HEK293 (cell line): Measurements from ENCODE around the gene FGFR2.

Experiments
- CTCF ChIA-PET: fragments of 350-600 bp; formaldehyde crosslinking; extraction: SDS; loops from one replicate; lab custom pipeline; 2021; ENCODE audit warnings: antibody characterized with exemption; lab: Yijun Ruan, JAX
- POLR2A ChIA-PET: fragments of 300-600 bp; formaldehyde crosslinking; extraction: SDS; loops from one replicate; lab custom pipeline; 2020; ENCODE audit warnings: antibody characterized with exemption, inconsistent platforms; lab: Yijun Ruan, JAX
- H3K27ac ChIP-seq: fragments of 200-500 bp; sonication (Bioruptor generic); 2 replicates; pipeline ENCODE4 v1.5.1; 2014; ENCODE audit warnings: low read depth, low read length, control low read depth, inconsistent platforms; ENCODE audit errors: extremely low read depth
- H3K36me3 ChIP-seq, 2 experiments: fragments of 200-500 bp in 1 of 2; sonication (Bioruptor generic) in 1 of 2; 1 replicate in 1 of 2; 2 replicates in 1 of 2; pipeline ENCODE4 v1.5.1; 2014 to 2017; ENCODE audit warnings: inconsistent platforms in 2 of 2, low read length in 2 of 2; ENCODE audit not compliant: control insufficient read depth in 2 of 2, insufficient read depth in 1 of 2
- H3K4me1 ChIP-seq: fragments of 200-500 bp; sonication (Bioruptor generic); 2 replicates; pipeline ENCODE4 v1.5.1; 2014; ENCODE audit warnings: mild to moderate bottlenecking, low read length, inconsistent platforms; ENCODE audit not compliant: control insufficient read depth, insufficient read depth
- H3K4me3 ChIP-seq: 2 replicates; pipeline ENCODE4 v1.5.1; 2011; ENCODE audit warnings: low read depth, mild to moderate bottlenecking, control low read depth, low read length, moderate library complexity
- H3K9me3 ChIP-seq: fragments of 200-500 bp; sonication (Bioruptor generic); 2 replicates; pipeline ENCODE4 v1.5.1; 2014; ENCODE audit warnings: low read depth, low read length, inconsistent platforms; ENCODE audit not compliant: control insufficient read depth, insufficient read depth
- EGR2 ChIP-seq: fragments of 450-650 bp; formaldehyde crosslinking; IDR thresholded peaks from 2 replicates; pipeline ENCODE4 v1.5.1; 2016; ENCODE audit warnings: low read depth, missing biosample characterization, missing genetic modification characterization
- GLIS1 ChIP-seq: fragments of 450-650 bp; formaldehyde crosslinking; IDR thresholded peaks from 2 replicates; pipeline ENCODE4 v1.5.1; 2016; ENCODE audit warnings: missing biosample characterization, missing genetic modification characterization
- HOXD13 ChIP-seq: sonication (generic); formaldehyde crosslinking; IDR thresholded peaks from 2 replicates; pipeline ENCODE4 v1.8.0; 2022; ENCODE audit warnings: missing genetic modification reagents, borderline replicate concordance
- IKZF3 ChIP-seq: fragments of 450-650 bp; IDR thresholded peaks from 2 replicates; pipeline ENCODE4 v1.5.0; 2018; ENCODE audit warnings: missing biosample characterization, mild to moderate bottlenecking, missing genetic modification characterization, moderate library complexity
- KLF7 ChIP-seq: fragments of 450-650 bp; formaldehyde crosslinking; IDR thresholded peaks from 2 replicates; pipeline ENCODE4 v1.5.1; 2016; ENCODE audit warnings: missing biosample characterization, missing genetic modification characterization, borderline replicate concordance
- OVOL3 ChIP-seq: fragments of 450-650 bp; formaldehyde crosslinking; IDR thresholded peaks from 2 replicates; pipeline ENCODE4 v1.5.1; 2016; ENCODE audit warnings: missing biosample characterization, missing genetic modification characterization
- SALL2 ChIP-seq: fragments of 450-650 bp; formaldehyde crosslinking; IDR thresholded peaks from 2 replicates; pipeline ENCODE4 v1.5.0; 2017; ENCODE audit warnings: missing biosample characterization, mild to moderate bottlenecking, missing genetic modification characterization, borderline replicate concordance
- SCRT2 ChIP-seq: fragments of 450-650 bp; formaldehyde crosslinking; IDR thresholded peaks from 2 replicates; pipeline ENCODE4 v1.5.1; 2016; ENCODE audit warnings: missing biosample characterization, missing genetic modification characterization
- TSHZ1 ChIP-seq: fragments of 450-650 bp; formaldehyde crosslinking; IDR thresholded peaks from 2 replicates; pipeline ENCODE4 v1.5.1; 2016; ENCODE audit warnings: missing biosample characterization, missing genetic modification characterization, borderline replicate concordance
- ZFHX2 ChIP-seq: fragments of 450-650 bp; formaldehyde crosslinking; conservative IDR thresholded peaks from 2 replicates; pipeline ENCODE4 v1.5.1; 2016; ENCODE audit warnings: missing biosample characterization, missing genetic modification characterization
- ZNF112 ChIP-seq: fragments of 450-650 bp; formaldehyde crosslinking; IDR thresholded peaks from 2 replicates; pipeline ENCODE4 v1.5.0; 2017; ENCODE audit warnings: missing biosample characterization, missing genetic modification characterization
- ZNF114 ChIP-seq: fragments of 450-650 bp; formaldehyde crosslinking; IDR thresholded peaks from 2 replicates; pipeline ENCODE4 v1.5.0; 2017; ENCODE audit warnings: missing biosample characterization, missing genetic modification characterization
- ZNF211 ChIP-seq: fragments of 450-650 bp; formaldehyde crosslinking; IDR thresholded peaks from 2 replicates; pipeline ENCODE4 v1.5.1; 2016; ENCODE audit warnings: low read depth, missing biosample characterization, missing genetic modification characterization
- ZNF362 ChIP-seq: fragments of 450-650 bp; formaldehyde crosslinking; IDR thresholded peaks from 2 replicates; pipeline ENCODE4 v1.5.1; 2016; ENCODE audit warnings: missing biosample characterization, missing genetic modification characterization
- ZNF37A ChIP-seq: fragments of 450-650 bp; IDR thresholded peaks from 2 replicates; pipeline ENCODE4 v1.5.1; 2018; ENCODE audit warnings: missing biosample characterization, missing genetic modification characterization
- ZNF394 ChIP-seq: fragments of 450-650 bp; formaldehyde crosslinking; IDR thresholded peaks from 2 replicates; pipeline ENCODE4 v1.5.1; 2016; ENCODE audit warnings: missing biosample characterization, missing genetic modification characterization, mild to moderate bottlenecking, moderate library complexity, borderline replicate concordance
- ZNF473 ChIP-seq: fragments of 450-650 bp; formaldehyde crosslinking; IDR thresholded peaks from 2 replicates; pipeline ENCODE4 v1.5.1; 2017; ENCODE audit warnings: missing biosample characterization, missing genetic modification characterization
- ZNF544 ChIP-seq: fragments of 450-650 bp; formaldehyde crosslinking; IDR thresholded peaks from 2 replicates; pipeline ENCODE4 v1.5.0; 2017; ENCODE audit warnings: missing biosample characterization, missing genetic modification characterization
- ZNF621 ChIP-seq: fragments of 450-650 bp; formaldehyde crosslinking; IDR thresholded peaks from 2 replicates; pipeline ENCODE4 v1.5.1; 2017; ENCODE audit warnings: missing biosample characterization, missing genetic modification characterization
- ZNF623 ChIP-seq: fragments of 450-650 bp; formaldehyde crosslinking; IDR thresholded peaks from 2 replicates; pipeline ENCODE4 v1.5.1; 2016; ENCODE audit warnings: missing biosample characterization, missing genetic modification characterization
- ZNF664 ChIP-seq: fragments of 450-650 bp; formaldehyde crosslinking; IDR thresholded peaks from 2 replicates; pipeline ENCODE4 v1.5.1; 2016; ENCODE audit warnings: missing biosample characterization, missing genetic modification characterization
- ZNF830 ChIP-seq: fragments of 450-650 bp; IDR thresholded peaks from 2 replicates; pipeline ENCODE4 v1.5.0; 2018; ENCODE audit warnings: missing biosample characterization, missing genetic modification characterization, low read depth, mild to moderate bottlenecking, moderate library complexity
- ZSCAN16 ChIP-seq: fragments of 450-650 bp; formaldehyde crosslinking; IDR thresholded peaks from 2 replicates; pipeline ENCODE4 v1.5.1; 2016; ENCODE audit warnings: missing biosample characterization, missing genetic modification characterization
- TF ChIP-seq, protein P1 (sequence below): fragments of 450-650 bp; formaldehyde crosslinking; IDR thresholded peaks from 2 replicates; pipeline ENCODE4 v1.5.1; 2016; ENCODE audit warnings: missing biosample characterization, missing genetic modification characterization
- TF ChIP-seq, protein P2 (sequence below): fragments of 450-650 bp; formaldehyde crosslinking; IDR thresholded peaks from 2 replicates; pipeline ENCODE4 v1.5.1; 2016; ENCODE audit warnings: missing biosample characterization, missing genetic modification characterization

FGFR2 gene

GRCh38 chr10:121501796-121502195 is 96.4 kb downstream of the FGFR2 start:
- no peak overlapping the region for H3K4me3 ChIP-seq
- H3K9me3 ChIP-seq: no peaks in the 10 kb centered on the region
- H3K36me3 ChIP-seq: peaks cover 0 to 30% of the 10 kb centered on the region in 2 experiments; a peak in 2 of 3 replicates
- peaks cover 43% of the 10 kb centered on the region for H3K4me1 ChIP-seq
- POLR2A ChIA-PET: interaction anchor here (1.6 kb wide), 1 partner anchor 52 kb away, joined by 7 read pairs; no protein-coding TSS in a partner anchor
- TF ChIP-seq EGR2 (tag by site-specific recombination) (0 out of 2 replicates have a peak, but pooled peaks have one; percentile 14), ZNF394 (tag by site-specific recombination) (no peak), ZNF664 (tag by site-specific recombination) (no peak), SCRT2 (peak; percentile 62), ZFHX2 (tag by site-specific recombination) (peak; percentile 57), ZNF37A (tag by site-specific recombination) (no peak), HOXD13 (CRISPR knock-in tag) (no peak)
- TF ChIP-seq, protein P1, sequence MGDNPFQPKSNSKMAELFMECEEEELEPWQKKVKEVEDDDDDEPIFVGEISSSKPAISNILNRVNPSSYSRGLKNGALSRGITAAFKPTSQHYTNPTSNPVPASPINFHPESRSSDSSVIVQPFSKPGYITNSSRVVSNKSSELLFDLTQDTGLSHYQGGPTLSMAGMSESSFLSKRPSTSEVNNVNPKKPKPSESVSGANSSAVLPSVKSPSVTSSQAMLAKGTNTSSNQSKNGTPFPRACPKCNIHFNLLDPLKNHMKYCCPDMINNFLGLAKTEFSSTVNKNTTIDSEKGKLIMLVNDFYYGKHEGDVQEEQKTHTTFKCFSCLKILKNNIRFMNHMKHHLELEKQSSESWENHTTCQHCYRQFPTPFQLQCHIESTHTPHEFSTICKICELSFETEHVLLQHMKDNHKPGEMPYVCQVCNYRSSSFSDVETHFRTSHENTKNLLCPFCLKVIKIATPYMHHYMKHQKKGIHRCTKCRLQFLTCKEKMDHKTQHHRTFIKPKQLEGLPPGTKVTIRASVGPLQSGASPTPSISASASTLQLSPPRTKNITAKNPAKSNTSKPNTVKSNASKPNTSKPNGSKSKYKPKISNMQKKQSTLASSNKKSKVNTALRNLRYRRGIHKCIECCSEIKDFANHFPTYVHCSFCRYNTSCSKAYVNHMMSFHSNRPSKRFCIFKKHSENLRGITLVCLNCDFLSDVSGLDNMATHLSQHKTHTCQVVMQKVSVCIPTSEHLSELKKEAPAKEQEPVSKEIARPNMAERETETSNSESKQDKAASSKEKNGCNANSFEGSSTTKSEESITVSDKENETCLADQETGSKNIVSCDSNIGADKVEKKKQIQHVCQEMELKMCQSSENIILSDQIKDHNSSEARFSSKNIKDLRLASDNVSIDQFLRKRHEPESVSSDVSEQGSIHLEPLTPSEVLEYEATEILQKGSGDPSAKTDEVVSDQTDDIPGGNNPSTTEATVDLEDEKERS (tag by site-specific recombination): no peak
- TF ChIP-seq, all 188 proteins: peak for 3
- CTCF ChIA-PET: interaction anchor here (0.6 to 1.1 kb wide), 3 partner anchors 12 to 102 kb away, joined by 3 to 4 read pairs (median 3); no protein-coding TSS in a partner anchor
- no peak overlapping the region for H3K27ac ChIP-seq

- H3K4me1 ChIP-seq: peaks cover 43% of the 10 kb centered on the region
- H3K9me3 ChIP-seq: no peaks in the 10 kb centered on the region
- CTCF ChIA-PET: interaction anchor here (1.1 kb wide), 1 partner anchor 90 kb away, joined by 3 read pairs; no protein-coding TSS in a partner anchor
- POLR2A ChIA-PET: no interaction called here
- no peak overlapping the region; the same call in 1 of the 2 replicates for H3K27ac ChIP-seq
- H3K4me3 ChIP-seq: no peak overlapping the region
- peaks cover 4 to 38% of the 10 kb centered on the region in 2 experiments for H3K36me3 ChIP-seq
- TF ChIP-seq ZSCAN16 (tag by site-specific recombination) (no peak), ZNF114 (tag by site-specific recombination) (no peak), TSHZ1 (tag by site-specific recombination) (peak; percentile 94), ZNF362 (tag by site-specific recombination) (peak; percentile 85), SALL2 (tag by site-specific recombination) (no peak), ZNF621 (tag by site-specific recombination) (no peak), ZNF112 (tag by site-specific recombination) (no peak), ZNF830 (tag by site-specific recombination) (no peak), ZNF211 (tag by site-specific recombination) (no peak), ZNF473 (tag by site-specific recombination) (no peak), KLF7 (tag by site-specific recombination) (peak; percentile 32; the same call in 1 of the 2 replicates), OVOL3 (tag by site-specific recombination) (peak; percentile 88; the same call in 1 of the 2 replicates), GLIS1 (tag by site-specific recombination) (peak; percentile 64), ZNF623 (tag by site-specific recombination) (no peak), IKZF3 (tag by site-specific recombination) (peak; percentile 56; the same call in 1 of the 2 replicates), ZNF544 (no peak)
- TF ChIP-seq, protein P2, sequence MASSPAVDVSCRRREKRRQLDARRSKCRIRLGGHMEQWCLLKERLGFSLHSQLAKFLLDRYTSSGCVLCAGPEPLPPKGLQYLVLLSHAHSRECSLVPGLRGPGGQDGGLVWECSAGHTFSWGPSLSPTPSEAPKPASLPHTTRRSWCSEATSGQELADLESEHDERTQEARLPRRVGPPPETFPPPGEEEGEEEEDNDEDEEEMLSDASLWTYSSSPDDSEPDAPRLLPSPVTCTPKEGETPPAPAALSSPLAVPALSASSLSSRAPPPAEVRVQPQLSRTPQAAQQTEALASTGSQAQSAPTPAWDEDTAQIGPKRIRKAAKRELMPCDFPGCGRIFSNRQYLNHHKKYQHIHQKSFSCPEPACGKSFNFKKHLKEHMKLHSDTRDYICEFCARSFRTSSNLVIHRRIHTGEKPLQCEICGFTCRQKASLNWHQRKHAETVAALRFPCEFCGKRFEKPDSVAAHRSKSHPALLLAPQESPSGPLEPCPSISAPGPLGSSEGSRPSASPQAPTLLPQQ (tag by site-specific recombination): 0 out of 2 replicates have a peak, but pooled peaks have one; percentile 42
Measured at GRCh38 chr10:121500701-121501332, 97.4 kb downstream of the FGFR2 start.
